HepG2 (cell line): Measurements from ENCODE around the gene CHN2. TPM values are rescaled to one million over a fixed set of nuclear protein-coding genes. Genes with fewer than 3 reads are reported as not detected.

ENCODE experiments used
- NFAT5 ChIP-seq: sonication (generic); formaldehyde crosslinking; IDR thresholded peaks from 2 replicates; pipeline ENCODE4 v1.4.0; 2020; ENCODE audit warnings: missing genetic modification reagents
- NPAS2 ChIP-seq: sonication (generic); formaldehyde crosslinking; IDR thresholded peaks from 2 replicates; pipeline ENCODE4 v1.8.0; 2022; ENCODE audit warnings: mild to moderate bottlenecking, missing genetic modification reagents, borderline replicate concordance
- PHF20 ChIP-seq: sonication (generic); formaldehyde crosslinking; IDR thresholded peaks from 2 replicates; pipeline ENCODE4 v1.5.0; 2020; ENCODE audit warnings: mild to moderate bottlenecking, missing genetic modification reagents
- RFX3 ChIP-seq: IDR thresholded peaks from 2 replicates; pipeline ENCODE4 v1.6.1; 2016; ENCODE audit warnings: missing biosample characterization, missing genetic modification reagents
- SSRP1 ChIP-seq: IDR thresholded peaks from 2 replicates; pipeline ENCODE4 v1.6.1; 2016; ENCODE audit warnings: control low read depth
- YEATS4 ChIP-seq: sonication (generic); formaldehyde crosslinking; IDR thresholded peaks from 2 replicates; pipeline ENCODE4 v1.4.0; 2020; ENCODE audit warnings: missing genetic modification reagents, borderline replicate concordance
- ZFP62 ChIP-seq: sonication (generic); formaldehyde crosslinking; IDR thresholded peaks from 2 replicates; pipeline ENCODE4 v1.4.0; 2020; ENCODE audit warnings: missing genetic modification reagents
- ZNF552 ChIP-seq: sonication (generic); formaldehyde crosslinking; IDR thresholded peaks from 2 replicates; pipeline ENCODE4 v1.9.0; 2022; ENCODE audit warnings: missing genetic modification reagents, mild to moderate bottlenecking, borderline replicate concordance
- polyA plus RNA-seq, 8 experiments: library from polyadenylated mRNA; depleted of rRNA in 3 of 8; stranded (reverse) in 7 of 8; unstranded in 1 of 8; fragments of >200 nt; fragmentation: Illumina TruSeq in 4 of 8; extraction: Trizol in 4 of 8; gene quantifications; 2 replicates each; pipeline versions ENCODE4 v1.2.1 to v1.2.3, GENCODE V29; 2011 to 2016; ENCODE audit warnings: low read depth in 4 of 8, missing spikeins in 1 of 8, mixed read lengths in 1 of 8; ENCODE audit not compliant: insufficient read depth in 1 of 8
- total RNA-seq, 5 experiments: library from RNA; depleted of rRNA; stranded (reverse); fragments of >200 nt; fragmentation: Illumina TruSeq; extraction: Trizol; gene quantifications; 2 replicates each; pipeline ENCODE4 v1.2.3, GENCODE V29; 2016; ENCODE audit warnings: low read depth in 1 of 5
- TF ChIP-seq, protein P1 (sequence below): sonication (generic); formaldehyde crosslinking; conservative IDR thresholded peaks from 2 replicates; pipeline ENCODE4 v1.4.0; 2020; ENCODE audit warnings: missing genetic modification reagents
- TF ChIP-seq, protein P2 (sequence below): IDR thresholded peaks from 2 replicates; pipeline ENCODE4 v1.6.1; 2016; ENCODE audit warnings: low read depth, missing genetic modification reagents, missing compliant biosample characterization
- TF ChIP-seq, protein P3 (sequence below): sonication (generic); formaldehyde crosslinking; IDR thresholded peaks from 2 replicates; pipeline ENCODE4 v1.5.0; 2020; ENCODE audit warnings: mild to moderate bottlenecking, missing genetic modification reagents
- TF ChIP-seq, protein P4 (sequence below): sonication (generic); formaldehyde crosslinking; conservative IDR thresholded peaks from 2 replicates; pipeline ENCODE4 v1.8.0; 2022; ENCODE audit warnings: low read depth, missing genetic modification reagents

CHN2 gene
- total and polyA plus RNA-seq, 2 of the 13 experiments (the other 11 are each of a cell fraction or from before 2014, with no cell fraction given), result 23.5 to 30.5 TPM

- TF ChIP-seq YEATS4, result no peak
- no peak for TF ChIP-seq RFX3 (CRISPR knock-in tag)
- no peak for TF ChIP-seq ZNF552 (CRISPR knock-in tag)
- no peak for TF ChIP-seq NPAS2 (CRISPR knock-in tag)
- TF ChIP-seq, protein P1, sequence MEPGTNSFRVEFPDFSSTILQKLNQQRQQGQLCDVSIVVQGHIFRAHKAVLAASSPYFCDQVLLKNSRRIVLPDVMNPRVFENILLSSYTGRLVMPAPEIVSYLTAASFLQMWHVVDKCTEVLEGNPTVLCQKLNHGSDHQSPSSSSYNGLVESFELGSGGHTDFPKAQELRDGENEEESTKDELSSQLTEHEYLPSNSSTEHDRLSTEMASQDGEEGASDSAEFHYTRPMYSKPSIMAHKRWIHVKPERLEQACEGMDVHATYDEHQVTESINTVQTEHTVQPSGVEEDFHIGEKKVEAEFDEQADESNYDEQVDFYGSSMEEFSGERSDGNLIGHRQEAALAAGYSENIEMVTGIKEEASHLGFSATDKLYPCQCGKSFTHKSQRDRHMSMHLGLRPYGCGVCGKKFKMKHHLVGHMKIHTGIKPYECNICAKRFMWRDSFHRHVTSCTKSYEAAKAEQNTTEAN, result peak; percentile 28; the same call in 1 of the 2 replicates
- no peak for TF ChIP-seq ZFP62
- TF ChIP-seq, protein P2, sequence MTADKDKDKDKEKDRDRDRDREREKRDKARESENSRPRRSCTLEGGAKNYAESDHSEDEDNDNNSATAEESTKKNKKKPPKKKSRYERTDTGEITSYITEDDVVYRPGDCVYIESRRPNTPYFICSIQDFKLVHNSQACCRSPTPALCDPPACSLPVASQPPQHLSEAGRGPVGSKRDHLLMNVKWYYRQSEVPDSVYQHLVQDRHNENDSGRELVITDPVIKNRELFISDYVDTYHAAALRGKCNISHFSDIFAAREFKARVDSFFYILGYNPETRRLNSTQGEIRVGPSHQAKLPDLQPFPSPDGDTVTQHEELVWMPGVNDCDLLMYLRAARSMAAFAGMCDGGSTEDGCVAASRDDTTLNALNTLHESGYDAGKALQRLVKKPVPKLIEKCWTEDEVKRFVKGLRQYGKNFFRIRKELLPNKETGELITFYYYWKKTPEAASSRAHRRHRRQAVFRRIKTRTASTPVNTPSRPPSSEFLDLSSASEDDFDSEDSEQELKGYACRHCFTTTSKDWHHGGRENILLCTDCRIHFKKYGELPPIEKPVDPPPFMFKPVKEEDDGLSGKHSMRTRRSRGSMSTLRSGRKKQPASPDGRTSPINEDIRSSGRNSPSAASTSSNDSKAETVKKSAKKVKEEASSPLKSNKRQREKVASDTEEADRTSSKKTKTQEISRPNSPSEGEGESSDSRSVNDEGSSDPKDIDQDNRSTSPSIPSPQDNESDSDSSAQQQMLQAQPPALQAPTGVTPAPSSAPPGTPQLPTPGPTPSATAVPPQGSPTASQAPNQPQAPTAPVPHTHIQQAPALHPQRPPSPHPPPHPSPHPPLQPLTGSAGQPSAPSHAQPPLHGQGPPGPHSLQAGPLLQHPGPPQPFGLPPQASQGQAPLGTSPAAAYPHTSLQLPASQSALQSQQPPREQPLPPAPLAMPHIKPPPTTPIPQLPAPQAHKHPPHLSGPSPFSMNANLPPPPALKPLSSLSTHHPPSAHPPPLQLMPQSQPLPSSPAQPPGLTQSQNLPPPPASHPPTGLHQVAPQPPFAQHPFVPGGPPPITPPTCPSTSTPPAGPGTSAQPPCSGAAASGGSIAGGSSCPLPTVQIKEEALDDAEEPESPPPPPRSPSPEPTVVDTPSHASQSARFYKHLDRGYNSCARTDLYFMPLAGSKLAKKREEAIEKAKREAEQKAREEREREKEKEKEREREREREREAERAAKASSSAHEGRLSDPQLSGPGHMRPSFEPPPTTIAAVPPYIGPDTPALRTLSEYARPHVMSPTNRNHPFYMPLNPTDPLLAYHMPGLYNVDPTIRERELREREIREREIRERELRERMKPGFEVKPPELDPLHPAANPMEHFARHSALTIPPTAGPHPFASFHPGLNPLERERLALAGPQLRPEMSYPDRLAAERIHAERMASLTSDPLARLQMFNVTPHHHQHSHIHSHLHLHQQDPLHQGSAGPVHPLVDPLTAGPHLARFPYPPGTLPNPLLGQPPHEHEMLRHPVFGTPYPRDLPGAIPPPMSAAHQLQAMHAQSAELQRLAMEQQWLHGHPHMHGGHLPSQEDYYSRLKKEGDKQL (CRISPR knock-in tag), result peak; percentile 73; the same call in 1 of the 2 replicates
- TF ChIP-seq PHF20 (CRISPR knock-in tag), result no peak
- no peak for TF ChIP-seq NFAT5 (CRISPR knock-in tag)
- TF ChIP-seq SSRP1 (CRISPR knock-in tag), result peak; percentile 14; the same call in 1 of the 2 replicates
- TF ChIP-seq, protein P3, sequence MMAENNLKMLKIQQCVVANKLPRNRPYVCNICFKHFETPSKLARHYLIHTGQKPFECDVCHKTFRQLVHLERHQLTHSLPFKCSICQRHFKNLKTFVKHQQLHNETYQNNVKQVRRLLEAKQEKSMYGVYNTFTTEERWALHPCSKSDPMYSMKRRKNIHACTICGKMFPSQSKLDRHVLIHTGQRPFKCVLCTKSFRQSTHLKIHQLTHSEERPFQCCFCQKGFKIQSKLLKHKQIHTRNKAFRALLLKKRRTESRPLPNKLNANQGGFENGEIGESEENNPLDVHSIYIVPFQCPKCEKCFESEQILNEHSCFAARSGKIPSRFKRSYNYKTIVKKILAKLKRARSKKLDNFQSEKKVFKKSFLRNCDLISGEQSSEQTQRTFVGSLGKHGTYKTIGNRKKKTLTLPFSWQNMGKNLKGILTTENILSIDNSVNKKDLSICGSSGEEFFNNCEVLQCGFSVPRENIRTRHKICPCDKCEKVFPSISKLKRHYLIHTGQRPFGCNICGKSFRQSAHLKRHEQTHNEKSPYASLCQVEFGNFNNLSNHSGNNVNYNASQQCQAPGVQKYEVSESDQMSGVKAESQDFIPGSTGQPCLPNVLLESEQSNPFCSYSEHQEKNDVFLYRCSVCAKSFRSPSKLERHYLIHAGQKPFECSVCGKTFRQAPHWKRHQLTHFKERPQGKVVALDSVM (CRISPR knock-in tag), result no peak
- TF ChIP-seq, protein P4, sequence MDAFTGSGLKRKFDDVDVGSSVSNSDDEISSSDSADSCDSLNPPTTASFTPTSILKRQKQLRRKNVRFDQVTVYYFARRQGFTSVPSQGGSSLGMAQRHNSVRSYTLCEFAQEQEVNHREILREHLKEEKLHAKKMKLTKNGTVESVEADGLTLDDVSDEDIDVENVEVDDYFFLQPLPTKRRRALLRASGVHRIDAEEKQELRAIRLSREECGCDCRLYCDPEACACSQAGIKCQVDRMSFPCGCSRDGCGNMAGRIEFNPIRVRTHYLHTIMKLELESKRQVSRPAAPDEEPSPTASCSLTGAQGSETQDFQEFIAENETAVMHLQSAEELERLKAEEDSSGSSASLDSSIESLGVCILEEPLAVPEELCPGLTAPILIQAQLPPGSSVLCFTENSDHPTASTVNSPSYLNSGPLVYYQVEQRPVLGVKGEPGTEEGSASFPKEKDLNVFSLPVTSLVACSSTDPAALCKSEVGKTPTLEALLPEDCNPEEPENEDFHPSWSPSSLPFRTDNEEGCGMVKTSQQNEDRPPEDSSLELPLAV (CRISPR knock-in tag), result no peak
These were observed 14.1 kb downstream of the CHN2 start (continued) for GRCh38 chr7:29208410-29209250.
